Suprapubic skin (tissue), 4 donors: ENCODE data around the gene NCAPG2. TPM values are rescaled to one million over a fixed set of nuclear protein-coding genes. Genes with fewer than 3 reads are reported as not detected.

Source experiments
- DNase-seq, 2 donors: peaks; one replicate each; pipeline ENCODE4 v3.0.0-alpha.2; 2019; ENCODE audit warnings: low spot score in 2 of 2
- H3K27ac ChIP-seq: fragments of 200-600 bp; sonication (generic); one replicate; pipeline ENCODE4 v1.5.1; 2019
- H3K27me3 ChIP-seq: fragments of 200-600 bp; sonication (generic); one replicate; pipeline ENCODE4 v1.5.1; 2019
- H3K36me3 ChIP-seq: fragments of 200-600 bp; sonication (generic); one replicate; pipeline ENCODE4 v1.5.1; 2019
- H3K4me1 ChIP-seq: fragments of 200-600 bp; sonication (generic); one replicate; pipeline ENCODE4 v1.5.1; 2019
- H3K4me3 ChIP-seq: fragments of 200-600 bp; sonication (generic); one replicate; pipeline ENCODE4 v1.5.1; 2019; ENCODE audit warnings: mild to moderate bottlenecking
- H3K9me3 ChIP-seq: fragments of 200-600 bp; sonication (generic); one replicate; pipeline ENCODE4 v1.5.1; 2019
- CTCF ChIP-seq, 2 donors: fragments of 200-600 bp in 1 of 2; fragments of 450-650 bp in 1 of 2; sonication (generic) in 1 of 2; IDR thresholded peaks; one replicate each; pipeline ENCODE4 v1.5.1; 2016 to 2019; ENCODE audit warnings: antibody characterized with exemption in 2 of 2, mild to moderate bottlenecking in 1 of 2, moderate library complexity in 1 of 2
- EP300 ChIP-seq: sonication (generic); formaldehyde crosslinking; IDR thresholded peaks from one replicate; pipeline ENCODE4 v1.6.1; 2017; ENCODE audit warnings: antibody characterized with exemption
- POLR2A ChIP-seq, 2 donors: fragments of 450-650 bp; IDR thresholded peaks; one replicate each; pipeline ENCODE4 v1.6.1; 2017; ENCODE audit warnings: antibody characterized with exemption in 2 of 2, mild to moderate bottlenecking in 2 of 2, moderate library complexity in 2 of 2
- POLR2AphosphoS5 ChIP-seq, 3 donors: sonication (generic); formaldehyde crosslinking; IDR thresholded peaks; one replicate each; pipeline ENCODE4 v1.6.1; 2017; ENCODE audit warnings: antibody characterized with exemption in 3 of 3
- WGBS: methylation state at CpG from one replicate; pipeline ENCODE4 v1.1.5; 2018; 5-methylcytosine and 5-hydroxymethylcytosine counted together
- total RNA-seq, 4 donors: library from RNA; depleted of rRNA; stranded (reverse); fragments of >200 nt; gene quantifications; one replicate each; pipeline ENCODE4 v1.1.0, GENCODE V29; 2016

Gene NCAPG2
- total RNA-seq, 4 donors from 2014 or later, result 5.6 to 11.4 (median 7.2) TPM

- DNase-seq, result no peak
- Histone ChIP-seq H3K4me1 (no peaks in the 10 kb centered on the region), H3K36me3 (no peaks in the 10 kb centered on the region), H3K4me3 (no peak overlapping the region), H3K27me3 (no peaks in the 10 kb centered on the region), H3K9me3 (no peaks in the 10 kb centered on the region), H3K27ac (no peak overlapping the region)
- TF ChIP-seq POLR2AphosphoS5 (IDR thresholded peaks at IDR 0.05) (no peak), POLR2A (IDR thresholded peaks at IDR 0.05) (no peak), EP300 (no peak), CTCF (IDR thresholded peaks at IDR 0.05) (no peak)
- 69% methylated on average over 2 of the region's 2 CpGs for WGBS
Measured at GRCh38 chr7:158616050-158616449, 88.6 kb downstream of the NCAPG2 start.

- TF ChIP-seq CTCF (IDR thresholded peaks at IDR 0.05) (no peak), EP300 (no peak)
- H3K36me3 ChIP-seq, result no peaks in the 10 kb centered on the region
- no peak overlapping the region for H3K27ac ChIP-seq
- no peaks in the 10 kb centered on the region for H3K27me3 ChIP-seq
- H3K4me1 ChIP-seq, result no peaks in the 10 kb centered on the region
- H3K4me3 ChIP-seq, result no peak overlapping the region
- 48% methylated on average over 1 of the region's 1 CpG for WGBS
- DNase-seq, result no peak
- no peaks in the 10 kb centered on the region for H3K9me3 ChIP-seq
Measured at GRCh38 chr7:158614700-158615099, 89.9 kb downstream of the NCAPG2 start.

- H3K27ac ChIP-seq, result no peak overlapping the region
- DNase-seq, result no peak
- 77% methylated on average over 2 of the region's 2 CpGs for WGBS
- no peak overlapping the region for H3K4me3 ChIP-seq
- no peak for TF ChIP-seq POLR2A (IDR thresholded peaks at IDR 0.05)
- no peak for TF ChIP-seq CTCF (IDR thresholded peaks at IDR 0.05)
- no peak for TF ChIP-seq EP300
- TF ChIP-seq POLR2AphosphoS5 (IDR thresholded peaks at IDR 0.05), result no peak
- H3K4me1 ChIP-seq, result no peaks in the 10 kb centered on the region
- H3K36me3 ChIP-seq, result no peaks in the 10 kb centered on the region
- H3K27me3 ChIP-seq, result no peaks in the 10 kb centered on the region
- H3K9me3 ChIP-seq, result no peaks in the 10 kb centered on the region
Measured at GRCh38 chr7:158613481-158613880, 91.1 kb downstream of the NCAPG2 start.

- Histone ChIP-seq H3K4me1 (no peaks in the 10 kb centered on the region), H3K4me3 (no peak overlapping the region), H3K36me3 (peaks cover 8% of the 10 kb centered on the region), H3K27me3 (no peaks in the 10 kb centered on the region), H3K9me3 (no peaks in the 10 kb centered on the region), H3K27ac (no peak overlapping the region)
- DNase-seq, result no peak
- TF ChIP-seq POLR2AphosphoS5 (IDR thresholded peaks at IDR 0.05) (no peak), EP300 (no peak), POLR2A (IDR thresholded peaks at IDR 0.05) (no peak), CTCF (IDR thresholded peaks at IDR 0.05) (no peak)
- 95% methylated on average over 4 of the region's 4 CpGs for WGBS
Measured at GRCh38 chr7:158612546-158612945, 92.1 kb downstream of the NCAPG2 start.

- Histone ChIP-seq H3K4me3 (no peak overlapping the region), H3K4me1 (no peaks in the 10 kb centered on the region), H3K9me3 (no peaks in the 10 kb centered on the region), H3K27me3 (no peaks in the 10 kb centered on the region), H3K36me3 (peaks cover 10% of the 10 kb centered on the region), H3K27ac (no peak overlapping the region)
- DNase-seq, result no peak
- TF ChIP-seq POLR2A (IDR thresholded peaks at IDR 0.05), result no peak
- TF ChIP-seq EP300, result no peak
- no peak for TF ChIP-seq CTCF (IDR thresholded peaks at IDR 0.05)
- no peak for TF ChIP-seq POLR2AphosphoS5 (IDR thresholded peaks at IDR 0.05)
- WGBS, result 91% methylated on average over 8 of the region's 8 CpGs
Measured at GRCh38 chr7:158611541-158611940, 93.1 kb downstream of the NCAPG2 start.
